GM12891 (cell line): ENCODE measurements around the gene ZBTB16.

Source experiments
- DNase-seq: peaks from one replicate; pipeline ENCODE4 v3.0.0; 2011; ENCODE audit warnings: low spot score; ENCODE audit not compliant: insufficient read length
- FAIRE-seq: peaks from 2 replicates; lab custom pipeline; 2011; peaks lifted over from hg19 to GRCh38; lab: Jason Lieb, UNC
- PAX5 ChIP-seq: IDR thresholded peaks from 2 replicates; pipeline ENCODE4 v1.6.1; 2011; ENCODE audit warnings: low read length, moderate library complexity, mild to moderate bottlenecking; ENCODE audit not compliant: insufficient read depth, severe bottlenecking
- POLR2A ChIP-seq: IDR thresholded peaks from 2 replicates; pipeline ENCODE4 v1.6.1; 2011; ENCODE audit warnings: low read depth, low read length, control low read depth
- POLR2AphosphoS5 ChIP-seq: IDR thresholded peaks from 2 replicates; pipeline ENCODE4 v1.6.1; 2011; ENCODE audit warnings: low read depth, low read length, control low read depth
- POU2F2 ChIP-seq: IDR thresholded peaks from 2 replicates; pipeline ENCODE4 v1.6.1; 2011; ENCODE audit warnings: low read depth, mild to moderate bottlenecking, control low read depth, low read length, moderate library complexity
- SPI1 ChIP-seq: IDR thresholded peaks from 2 replicates; pipeline ENCODE4 v1.6.1; 2011; ENCODE audit warnings: low read depth, low read length, control low read depth
- TAF1 ChIP-seq: IDR thresholded peaks from 2 replicates; pipeline ENCODE4 v1.6.1; 2011; ENCODE audit warnings: low read depth, low read length, control low read depth

ZBTB16 gene

DNA sequence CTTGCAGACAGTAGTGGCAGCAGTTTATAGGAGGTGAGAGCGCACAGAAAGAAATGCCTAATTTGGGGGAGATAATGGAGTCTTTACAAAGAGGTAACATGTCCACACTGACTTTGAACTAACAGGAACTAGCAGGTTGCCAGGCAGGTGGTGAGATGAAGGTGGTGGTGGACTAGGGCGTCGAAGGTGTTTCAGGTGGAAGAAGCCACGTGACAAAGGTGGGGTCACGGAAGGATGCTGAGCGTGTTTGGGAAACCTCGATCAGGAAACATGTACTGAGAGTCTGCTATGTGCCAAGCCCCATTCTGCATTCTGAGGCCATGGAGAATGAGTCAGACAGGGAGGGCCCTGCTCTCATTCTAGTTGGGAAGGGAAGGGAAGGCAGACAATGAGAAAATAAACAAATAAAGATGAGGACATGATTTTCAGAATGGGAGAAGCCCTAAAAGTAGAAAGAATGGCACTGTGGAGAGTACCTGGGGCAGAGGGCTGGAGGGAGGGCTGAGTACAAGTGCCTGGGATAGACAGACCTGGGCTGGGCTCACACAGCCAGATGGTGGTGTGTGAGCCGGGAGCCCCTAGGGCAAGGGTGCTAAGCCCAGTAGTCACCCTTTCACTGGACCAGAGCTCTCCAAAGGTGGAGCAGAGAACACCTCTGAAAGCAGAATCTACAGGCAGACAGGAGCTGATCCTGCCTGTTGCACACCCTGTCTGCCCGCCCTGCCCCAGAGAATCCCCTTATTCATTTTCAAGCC is 220.5 kb downstream of the ZBTB16 start:
- no peak for DNase-seq
- FAIRE-seq: no peak
- TF ChIP-seq SPI1 (no peak), POU2F2 (no peak), TAF1 (no peak), PAX5 (no peak), POLR2A (no peak), POLR2AphosphoS5 (no peak)

DNA sequence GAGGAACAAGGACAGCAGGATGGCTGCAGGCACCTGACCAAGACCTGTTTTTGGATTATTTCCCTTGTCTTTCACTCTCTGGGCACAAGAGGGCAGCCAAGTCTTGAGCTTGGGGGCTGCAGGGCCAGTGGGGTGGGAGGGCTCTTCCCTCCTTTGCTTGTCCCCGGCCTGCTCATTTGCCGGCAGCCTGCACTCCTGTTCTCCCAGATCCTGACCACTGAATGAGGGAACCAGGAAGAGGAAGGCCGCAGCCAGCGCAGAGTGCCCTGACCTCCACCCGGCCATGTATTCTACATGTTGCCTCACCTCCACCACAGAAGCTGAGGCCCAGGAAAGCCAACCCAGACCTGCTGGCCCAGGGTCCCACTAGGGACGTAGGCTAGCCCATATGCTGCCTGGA is 221.2 kb downstream of the ZBTB16 start:
- FAIRE-seq (no peak), DNase-seq (no peak)
- TF ChIP-seq POLR2A: no peak
- no peak for TF ChIP-seq SPI1
- no peak for TF ChIP-seq POU2F2
- no peak for TF ChIP-seq TAF1
- TF ChIP-seq PAX5: no peak
- no peak for TF ChIP-seq POLR2AphosphoS5

DNA sequence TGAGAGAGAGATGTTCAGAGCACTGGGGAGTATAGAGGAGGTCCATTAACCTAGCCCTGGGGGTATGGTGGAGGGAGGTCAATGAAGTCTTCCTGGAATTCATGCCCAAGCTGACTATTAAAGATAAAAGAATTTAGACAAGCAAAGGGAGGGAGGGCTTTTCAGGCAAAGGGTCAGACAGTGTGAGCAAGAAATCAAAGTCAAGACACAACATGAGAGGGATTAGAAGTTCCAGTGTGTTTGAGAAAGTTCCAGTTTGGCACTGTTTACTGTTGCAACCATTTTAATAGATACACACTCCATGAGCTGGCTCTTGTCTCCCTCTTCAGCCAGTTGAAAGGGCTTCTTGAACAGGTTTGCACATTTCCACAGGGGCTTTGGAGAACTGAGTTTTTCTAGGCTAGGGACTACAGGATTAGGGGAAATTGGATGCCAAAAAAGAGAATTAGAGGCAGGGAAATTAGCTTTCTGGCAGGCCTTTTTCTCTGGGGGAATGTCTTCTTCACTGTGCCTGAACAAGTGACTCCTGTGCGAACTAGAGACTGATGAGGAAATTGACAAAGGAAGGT is 222.0 kb downstream of the ZBTB16 start:
- DNase-seq: no peak
- no peak for TF ChIP-seq SPI1
- TF ChIP-seq POLR2AphosphoS5: no peak
- no peak for TF ChIP-seq POLR2A
- no peak for TF ChIP-seq POU2F2
- TF ChIP-seq TAF1: no peak
- no peak for TF ChIP-seq PAX5
- FAIRE-seq: no peak

DNA sequence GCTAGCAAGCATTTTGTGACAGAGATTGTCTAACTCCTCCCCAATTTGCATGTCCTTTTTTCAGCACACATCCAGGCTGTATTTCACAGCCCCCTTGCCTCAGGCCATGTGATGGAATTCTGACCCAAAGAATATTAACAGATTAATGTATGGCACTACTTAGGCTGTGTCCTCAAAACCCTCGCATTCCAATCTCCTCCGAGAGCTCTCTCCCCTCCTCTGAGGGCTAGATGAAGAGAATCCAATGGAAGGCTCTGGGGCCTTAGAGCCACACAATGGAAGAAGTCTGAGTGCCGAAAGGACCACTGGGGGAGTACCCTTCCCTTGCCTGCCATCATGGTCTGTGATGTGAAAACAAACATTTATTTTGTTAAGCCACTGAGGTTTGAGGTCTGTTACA is 223.0 kb downstream of the ZBTB16 start:
- DNase-seq (no peak), FAIRE-seq (no peak)
- TF ChIP-seq POLR2AphosphoS5 (no peak), POLR2A (no peak)

DNA sequence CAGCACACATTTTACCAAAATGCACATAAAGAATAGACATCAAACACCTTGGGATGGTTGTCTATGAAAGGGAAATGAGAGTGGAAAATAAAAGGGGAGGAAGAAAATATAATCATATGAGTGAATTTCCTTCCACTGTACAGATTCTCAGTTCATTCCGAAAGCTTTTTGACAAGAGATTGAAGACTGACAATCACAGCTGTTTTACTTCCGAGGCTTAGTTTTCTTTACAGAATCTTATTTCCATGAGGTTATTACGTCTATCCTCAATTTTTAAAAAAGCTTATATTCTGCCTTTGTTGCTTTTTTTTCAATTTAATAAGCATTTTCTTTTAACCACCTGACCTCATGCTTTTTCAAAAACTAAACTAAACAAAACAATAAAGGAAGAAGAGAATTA is 223.9 kb downstream of the ZBTB16 start:
- FAIRE-seq (no peak), DNase-seq (no peak)
- TF ChIP-seq POLR2AphosphoS5: no peak
- TF ChIP-seq SPI1: no peak
- TF ChIP-seq PAX5: no peak
- TF ChIP-seq POLR2A: no peak
- TF ChIP-seq TAF1: no peak
- no peak for TF ChIP-seq POU2F2

DNA sequence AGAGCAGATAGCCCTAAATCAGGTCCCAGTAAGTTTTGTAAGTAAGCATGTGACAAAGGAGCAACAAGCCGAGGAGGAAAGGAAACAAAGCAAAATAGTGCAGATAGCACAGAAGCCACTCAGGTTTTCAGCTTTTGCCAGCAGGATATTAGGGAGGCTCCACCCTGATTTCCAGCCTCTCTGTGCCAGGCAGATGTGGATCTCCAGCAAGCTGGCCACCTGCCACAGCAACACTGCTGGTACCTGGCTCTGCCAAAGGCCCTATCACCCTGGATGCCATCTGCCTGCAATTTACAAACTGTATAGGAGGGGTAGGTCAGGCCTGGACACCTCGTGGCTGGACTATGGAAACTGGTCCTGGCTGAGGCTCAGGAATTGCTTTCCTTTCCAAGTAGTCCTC is 224.5 kb downstream of the ZBTB16 start:
- no peak for TF ChIP-seq SPI1
- TF ChIP-seq POLR2A: no peak
- TF ChIP-seq PAX5: no peak
- no peak for TF ChIP-seq TAF1
- TF ChIP-seq POLR2AphosphoS5: no peak
- no peak for TF ChIP-seq POU2F2
- no peak for DNase-seq

DNA sequence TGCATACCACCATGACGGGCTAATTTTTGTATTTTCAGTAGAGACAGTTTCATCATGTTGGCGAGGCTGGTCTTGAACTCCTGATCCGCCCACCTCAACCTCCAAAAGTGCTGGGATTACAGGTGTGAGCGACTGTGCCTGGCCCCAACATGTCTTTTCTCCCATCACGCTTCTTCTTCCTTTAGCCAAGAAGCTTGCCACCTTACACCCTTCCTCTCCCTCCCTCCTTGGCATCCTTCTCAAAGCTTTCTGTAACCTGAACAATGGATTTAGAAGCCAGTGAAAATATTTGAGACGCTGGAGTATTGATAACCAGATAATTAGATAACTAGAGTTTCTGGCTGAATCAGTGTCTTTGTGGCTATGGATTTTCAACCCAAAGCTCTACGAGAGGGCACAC is 225.4 kb downstream of the ZBTB16 start:
- DNase-seq (no peak), FAIRE-seq (no peak)
- no peak for TF ChIP-seq POLR2AphosphoS5
- TF ChIP-seq POLR2A: no peak
- no peak for TF ChIP-seq TAF1
- no peak for TF ChIP-seq PAX5
- TF ChIP-seq POU2F2: no peak
- no peak for TF ChIP-seq SPI1

More for the DNA sequence above, 224.5 kb downstream of the ZBTB16 start:
- no peak for FAIRE-seq

DNA sequence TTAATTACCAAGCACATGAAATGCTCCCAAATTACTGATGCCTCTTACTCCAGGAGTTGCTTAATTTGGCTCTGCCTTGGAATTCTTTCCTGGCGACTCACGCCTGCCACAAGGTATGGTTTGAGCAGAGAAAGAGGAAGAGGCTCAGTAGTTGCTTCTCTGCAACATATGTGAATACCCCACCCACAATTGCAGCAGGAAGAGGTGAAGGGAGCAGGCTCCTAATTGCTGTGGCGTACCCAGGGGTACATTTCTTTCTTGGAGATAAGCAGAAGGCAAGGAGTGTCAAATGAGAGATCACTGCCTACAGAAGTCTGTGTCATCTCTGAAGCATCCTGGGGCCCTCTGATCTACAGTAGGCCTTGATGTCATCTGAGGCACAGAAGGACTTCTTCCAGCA is 226.1 kb downstream of the ZBTB16 start:
- TF ChIP-seq TAF1 (no peak), POU2F2 (no peak), SPI1 (no peak), POLR2AphosphoS5 (no peak), PAX5 (no peak), POLR2A (no peak)
- DNase-seq (no peak), FAIRE-seq (no peak)

DNA sequence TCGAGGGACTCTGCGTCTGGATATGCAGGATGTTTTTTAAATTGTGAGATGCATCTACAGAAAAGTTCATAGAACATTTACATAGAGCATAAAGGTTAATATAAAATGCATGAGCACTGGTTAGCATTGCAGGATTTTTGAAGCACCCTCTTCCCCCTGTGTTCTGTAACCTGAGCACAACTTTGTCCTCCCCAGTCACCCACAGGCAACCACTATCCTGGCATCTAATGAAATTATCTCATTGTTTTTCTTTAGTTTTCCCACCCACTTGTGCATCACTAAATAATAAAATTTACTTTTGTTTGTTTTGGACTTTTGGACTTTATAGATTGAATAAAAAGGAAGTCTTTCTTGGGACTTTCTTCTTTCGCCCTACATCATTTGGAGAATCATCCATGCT is 226.7 kb downstream of the ZBTB16 start:
- TF ChIP-seq POLR2A: no peak
- TF ChIP-seq TAF1: no peak
- TF ChIP-seq POU2F2: no peak
- FAIRE-seq: no peak
- no peak for DNase-seq

DNA sequence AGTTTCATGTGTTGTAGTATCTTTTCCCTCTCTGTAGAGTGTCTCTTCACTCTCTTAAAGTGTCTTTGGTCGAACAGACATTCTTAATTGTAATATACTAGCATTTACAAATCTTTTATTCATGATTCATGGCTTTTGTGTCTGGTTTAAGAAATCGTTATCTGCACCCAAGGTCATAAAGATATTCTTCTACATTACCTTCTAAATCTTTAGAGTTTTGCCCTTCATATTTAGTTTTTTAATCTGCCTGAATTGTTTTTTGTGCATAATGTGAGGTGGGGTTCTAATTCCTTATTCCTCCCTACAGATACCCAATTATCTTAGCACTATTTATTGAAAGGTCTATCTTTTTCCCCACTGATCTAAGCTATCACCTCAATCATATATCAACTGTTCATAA is 227.6 kb downstream of the ZBTB16 start:
- TF ChIP-seq PAX5: no peak
- no peak for TF ChIP-seq TAF1
- no peak for TF ChIP-seq SPI1
- TF ChIP-seq POLR2AphosphoS5: no peak
- no peak for TF ChIP-seq POLR2A
- DNase-seq: no peak
- no peak for FAIRE-seq

DNA sequence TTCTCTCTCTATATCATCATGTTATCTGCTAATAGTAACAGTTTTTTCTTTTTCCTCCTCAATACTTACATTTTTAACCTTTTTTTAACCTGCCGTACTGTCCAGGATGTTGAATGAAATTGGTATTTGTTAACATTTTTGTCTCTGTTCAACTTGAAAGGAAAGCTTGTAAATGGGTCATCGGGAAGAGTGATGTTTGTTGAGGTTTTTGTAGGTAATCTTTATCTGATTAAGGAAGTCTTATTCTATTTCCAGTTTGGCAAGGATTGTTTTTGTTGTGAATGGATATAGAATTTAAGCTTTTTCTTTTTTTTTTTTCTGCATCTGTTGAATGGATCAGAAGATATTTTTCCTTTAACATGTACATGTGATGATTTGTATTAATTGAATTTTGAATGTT is 228.6 kb downstream of the ZBTB16 start:
- TF ChIP-seq POLR2AphosphoS5 (no peak), TAF1 (no peak), SPI1 (no peak), POLR2A (no peak), POU2F2 (no peak), PAX5 (no peak)

DNA sequence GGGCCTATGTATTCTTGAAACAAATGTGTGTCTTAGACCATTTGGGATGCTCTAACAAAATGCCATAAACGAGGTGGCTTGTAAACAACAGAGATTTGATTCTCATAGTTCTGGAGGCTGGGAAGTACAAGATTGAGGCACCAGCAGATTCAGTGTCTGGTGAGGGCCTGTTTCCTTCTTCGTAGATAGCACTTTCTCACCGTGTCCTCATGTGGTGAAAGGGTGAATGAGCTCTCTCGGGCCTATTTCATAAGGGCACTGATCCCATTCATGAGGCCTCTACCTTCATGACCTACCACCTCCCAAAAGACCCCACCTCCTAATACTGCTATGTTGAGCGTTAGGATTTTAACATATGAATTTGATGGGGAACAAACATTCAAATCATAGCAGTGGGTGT is 230.3 kb downstream of the ZBTB16 start:
- DNase-seq (no peak), FAIRE-seq (no peak)

More for the DNA sequence above, 228.6 kb downstream of the ZBTB16 start:
- FAIRE-seq: no peak
- DNase-seq: no peak

More for the DNA sequence above, 230.3 kb downstream of the ZBTB16 start:
- TF ChIP-seq POLR2A (no peak), SPI1 (no peak), PAX5 (no peak), TAF1 (no peak), POU2F2 (no peak), POLR2AphosphoS5 (no peak)
